Activated CD8-positive, alpha-beta memory T cell treated with anti-CD3 and anti-CD28 coated beads for 48 hours (primary cell): Measurements from ENCODE around the gene SLC38A11.

Experiments
- DNase-seq, 3 experiments: peaks; one replicate each; pipeline ENCODE4 v3.0.0-alpha.2; 2020; ENCODE audit warnings: low read depth in 2 of 3, low spot score in 2 of 3

SLC38A11 gene

DNA sequence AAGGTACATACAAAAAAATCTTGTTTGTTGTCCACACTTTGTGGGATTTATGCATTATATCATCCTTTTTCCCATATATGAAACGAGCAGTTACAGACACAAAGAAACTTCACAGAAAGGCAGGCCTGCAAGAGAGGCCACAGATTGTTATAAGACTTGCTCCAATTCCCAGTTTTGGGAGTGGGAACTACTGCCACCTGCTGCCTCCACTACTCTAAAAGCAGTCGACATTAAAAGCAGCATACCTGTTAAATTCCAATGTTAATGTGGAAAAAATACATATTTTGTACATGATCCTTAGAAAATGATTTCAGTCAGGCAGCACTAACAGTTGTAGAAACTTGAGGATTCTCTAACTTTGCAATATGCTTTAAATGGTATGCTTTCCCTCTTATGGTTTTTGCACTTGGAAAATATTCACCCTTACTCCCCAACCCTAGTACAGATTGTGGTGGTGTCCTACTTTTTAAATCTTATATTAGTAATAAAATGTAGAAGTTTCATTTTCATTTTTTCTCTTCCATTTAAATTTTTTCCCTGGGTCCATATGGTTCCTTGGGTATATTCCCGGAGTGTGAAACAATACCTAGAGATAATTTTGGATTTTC, 37.9 kb downstream of the SLC38A11 start:
- DNase-seq: no peak

DNA sequence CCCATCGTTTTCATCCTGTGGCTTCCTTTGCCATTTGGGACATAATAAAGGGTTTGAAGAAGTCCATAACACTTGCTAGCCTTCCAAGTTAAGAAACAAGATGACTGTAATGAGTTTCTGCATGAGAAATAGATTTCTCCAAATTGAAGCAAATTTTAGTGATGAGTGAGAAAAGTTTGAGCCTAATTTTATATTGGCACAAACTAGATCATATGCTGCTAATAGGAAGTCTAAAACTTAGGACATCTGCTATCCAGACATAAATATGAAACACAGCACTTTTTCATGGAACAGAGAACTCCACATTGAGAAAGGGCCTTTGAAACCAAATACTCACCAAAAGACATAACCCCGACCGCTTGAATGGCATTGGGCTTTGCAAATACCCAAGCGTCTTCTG, 39.8 kb downstream of the SLC38A11 start:
- no peak for DNase-seq

DNA sequence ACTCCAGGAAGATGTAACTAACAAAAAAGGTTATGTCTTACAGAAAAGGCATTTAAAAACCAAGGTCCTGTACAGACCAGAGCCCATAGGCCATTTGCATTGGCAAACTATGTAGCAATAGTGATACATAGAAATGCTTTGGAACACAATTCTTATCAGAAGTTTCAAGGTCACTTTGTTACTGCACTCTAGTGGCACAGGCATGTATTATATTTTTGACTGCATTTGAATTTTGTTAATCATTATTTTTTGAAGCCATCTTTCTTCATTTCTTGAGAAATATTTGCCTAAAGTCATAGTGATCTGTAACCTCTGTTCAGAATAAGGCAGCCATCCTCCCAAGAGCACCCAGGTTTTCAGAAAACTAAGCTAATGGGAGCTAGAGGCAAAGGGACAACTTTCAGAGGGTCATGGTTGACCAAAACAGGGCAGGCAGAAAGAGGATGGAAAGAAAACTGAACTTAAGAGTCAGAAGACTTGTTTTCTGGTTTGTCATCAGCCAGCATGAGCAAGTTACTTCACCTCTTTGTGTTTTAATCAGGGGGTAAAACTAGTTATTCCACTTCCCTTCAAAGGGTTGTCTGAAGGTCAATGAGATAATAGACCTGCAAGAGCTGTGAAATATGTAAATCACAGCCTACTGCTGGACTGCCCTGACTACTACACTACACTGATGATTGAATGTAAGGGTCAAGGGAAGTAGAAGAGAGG, 41.5 kb downstream of the SLC38A11 start:
- no peak for DNase-seq

DNA sequence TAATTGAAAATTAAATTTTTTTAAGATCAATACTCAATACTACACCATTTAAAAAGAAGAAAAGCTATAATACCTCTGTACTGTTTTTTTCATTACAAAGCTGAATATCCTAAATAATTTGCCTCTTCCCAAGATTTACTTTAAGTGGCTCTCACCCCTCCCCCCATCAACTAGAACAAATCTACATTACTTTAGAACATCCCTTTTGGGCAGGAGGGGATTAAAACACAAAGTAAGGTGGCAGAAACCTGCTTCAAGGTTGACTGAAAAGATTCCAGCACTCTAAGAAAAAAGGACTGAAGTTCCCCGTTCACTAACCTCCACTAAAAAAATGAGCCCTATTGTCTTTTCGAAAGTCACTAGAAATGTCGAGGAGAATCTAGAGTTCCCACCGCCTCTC, 42.3 kb downstream of the SLC38A11 start:
- DNase-seq: no peak

DNA sequence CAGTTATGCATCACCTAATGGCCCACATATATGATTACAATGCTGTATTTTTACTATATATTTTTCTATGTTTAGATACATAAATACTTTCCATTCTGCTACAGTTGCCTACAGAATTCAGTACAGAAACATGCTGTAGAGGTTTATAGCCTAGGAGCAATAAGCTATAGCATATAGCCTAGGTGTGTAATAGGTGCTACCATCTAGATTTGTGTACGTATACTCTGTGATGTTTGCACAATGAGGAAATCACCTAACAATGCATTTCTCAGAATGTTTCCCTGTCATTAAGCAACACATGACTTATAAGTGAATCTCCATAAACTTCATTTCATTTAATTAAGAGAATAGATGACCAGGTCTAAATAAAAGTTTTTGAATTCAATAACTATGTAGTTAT, 43.5 kb downstream of the SLC38A11 start:
- DNase-seq: no peak

DNA sequence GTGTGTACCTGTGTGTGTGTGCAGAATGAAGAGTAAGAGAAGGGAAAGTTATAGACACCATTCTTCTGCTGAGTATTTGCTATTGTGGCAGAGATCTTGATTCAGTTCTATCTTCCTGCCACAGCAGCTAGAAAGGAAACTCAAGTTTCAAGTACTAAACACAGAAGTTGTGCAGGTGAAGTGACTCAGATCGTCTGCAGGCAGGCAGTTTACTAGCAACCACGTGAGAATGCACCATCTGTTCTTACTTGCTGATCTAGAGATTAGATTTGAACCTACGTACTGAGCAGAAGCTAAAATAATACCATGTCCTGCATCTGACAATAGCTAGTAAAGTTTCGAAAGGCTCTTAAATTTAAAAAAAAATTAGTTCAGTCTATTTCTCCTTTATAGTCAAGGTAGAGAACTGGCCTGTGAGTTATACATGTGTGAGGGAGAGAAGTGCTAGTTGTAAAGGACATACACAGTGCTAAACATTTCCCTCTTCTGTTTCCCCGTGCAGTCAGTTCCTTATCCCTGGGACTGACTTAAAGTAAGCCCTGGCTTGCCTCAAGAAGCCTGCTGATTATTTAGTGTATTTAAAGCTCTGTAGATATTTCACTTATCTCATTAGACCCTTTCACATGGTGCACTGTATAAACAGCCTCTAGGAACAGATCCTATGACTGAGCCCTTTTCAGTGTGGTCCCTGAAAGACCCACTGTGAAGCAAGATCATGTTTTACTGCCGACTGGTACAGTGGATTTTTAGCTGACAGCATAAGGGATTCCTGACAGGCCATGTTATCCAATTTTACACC, 45.0 kb downstream of the SLC38A11 start:
- no peak for DNase-seq

DNA sequence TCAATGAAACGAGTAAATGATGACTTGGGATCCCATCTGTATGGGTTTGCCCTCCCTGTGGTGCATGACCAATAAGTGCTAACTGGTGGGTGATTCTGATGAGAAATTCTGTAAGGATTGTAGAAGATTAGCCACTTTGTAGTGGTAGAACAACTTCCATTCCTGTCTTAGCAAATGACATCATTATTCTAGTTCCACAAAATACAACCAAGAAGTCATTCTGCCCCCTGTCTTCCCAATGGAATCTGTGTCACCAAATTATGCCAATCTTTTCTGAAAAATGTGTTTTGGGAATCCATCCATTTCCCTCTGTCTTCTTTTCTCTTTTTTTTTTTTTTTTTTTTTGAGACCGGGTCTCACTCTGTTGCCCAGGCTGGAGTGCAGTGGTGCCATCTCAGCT, 48.4 kb downstream of the SLC38A11 start:
- no peak for DNase-seq

DNA sequence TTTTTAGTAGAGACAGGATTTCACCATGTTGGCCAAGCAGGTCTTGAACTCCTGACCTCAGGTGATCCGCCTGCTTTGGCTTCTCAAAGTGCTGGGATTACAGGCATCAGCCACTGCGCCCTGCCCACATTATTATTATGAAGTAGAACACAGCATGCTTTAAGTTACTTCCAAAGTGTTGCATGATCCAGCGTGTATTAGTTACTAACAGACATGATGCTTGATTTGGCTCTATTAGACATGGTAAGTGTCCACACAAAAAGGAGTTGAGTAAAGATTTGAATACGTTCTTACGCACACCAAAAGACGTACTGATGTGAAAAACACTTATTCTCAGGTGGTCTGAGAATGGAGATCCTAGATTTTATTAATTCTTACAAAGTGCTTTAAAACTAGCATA, 50.0 kb downstream of the SLC38A11 start:
- no peak for DNase-seq

DNA sequence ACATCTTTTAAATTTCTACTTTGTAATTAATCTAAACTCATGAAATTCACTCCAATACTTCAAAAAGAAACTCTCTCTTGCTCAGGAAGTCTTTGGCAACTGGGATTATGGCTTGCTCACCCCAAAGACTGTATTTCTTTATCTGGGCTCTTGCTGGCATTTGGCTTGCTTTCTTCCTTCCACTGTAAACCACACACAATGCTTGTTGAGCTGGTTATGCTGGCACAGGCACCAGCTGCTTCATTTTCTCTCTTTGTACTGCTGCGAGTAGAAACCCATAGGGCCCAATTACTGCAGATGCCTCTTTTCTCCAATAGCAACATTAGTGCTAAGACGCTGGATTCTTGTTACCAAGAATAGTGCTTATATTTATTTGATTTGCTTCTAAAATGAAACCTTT, 51.4 kb downstream of the SLC38A11 start:
- no peak for DNase-seq

DNA sequence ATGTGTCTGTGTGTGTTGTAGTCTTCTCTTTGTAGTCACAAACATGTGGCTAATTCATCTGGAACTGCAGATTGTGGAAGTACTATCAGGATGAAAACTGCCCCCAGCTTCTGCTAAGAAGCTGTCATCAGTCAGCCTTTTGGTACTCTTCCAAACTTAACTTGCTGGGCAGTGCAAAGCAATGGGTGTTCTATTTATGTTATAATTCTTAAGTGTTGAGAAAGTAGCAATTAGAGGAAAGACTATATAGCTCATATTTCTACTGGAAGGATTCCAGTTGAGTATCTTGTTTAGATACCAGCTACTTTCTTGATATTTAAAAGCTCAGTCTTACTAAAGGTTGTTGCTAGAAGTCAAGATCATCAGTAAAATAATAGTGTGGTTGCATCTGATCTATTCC, 52.1 kb downstream of the SLC38A11 start:
- no peak for DNase-seq

DNA sequence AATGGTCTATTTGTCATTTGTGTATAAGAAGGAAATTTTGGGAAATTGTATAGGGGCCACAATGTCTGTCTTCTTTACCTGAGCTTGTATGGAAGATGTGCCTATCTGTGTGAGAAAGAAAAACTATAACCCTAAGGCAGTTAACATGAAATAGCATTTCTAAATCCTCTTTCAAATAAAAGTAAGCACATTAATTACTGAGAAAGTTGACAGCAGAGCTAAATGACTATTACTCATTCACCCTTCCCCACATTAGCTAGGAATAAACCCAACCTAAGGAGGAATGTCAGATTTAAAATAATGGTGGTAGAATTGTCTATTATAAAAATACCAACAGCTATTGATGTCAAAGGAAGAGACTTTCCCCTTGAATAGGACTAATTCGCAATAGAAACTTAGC, 56.2 kb downstream of the SLC38A11 start:
- DNase-seq: no peak

DNA sequence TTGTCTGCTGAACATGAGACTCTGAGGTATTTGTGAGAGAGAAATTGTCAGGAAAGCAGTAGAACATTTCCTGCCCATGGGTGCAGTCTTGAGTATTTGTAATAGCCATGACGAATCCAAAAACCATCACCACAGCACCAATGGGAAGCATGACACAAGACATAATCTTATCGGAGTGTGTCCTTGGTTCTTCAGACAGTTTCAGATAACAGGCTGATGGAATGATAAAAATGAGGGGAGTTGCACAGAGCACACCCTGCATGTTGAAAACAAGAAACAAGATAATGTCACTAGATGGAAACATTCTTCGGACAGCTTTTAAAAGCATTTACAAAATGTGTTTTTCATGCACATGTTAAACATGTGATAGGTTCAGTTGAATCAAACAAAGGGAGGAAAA, 56.9 kb downstream of the SLC38A11 start:
- DNase-seq: no peak

DNA sequence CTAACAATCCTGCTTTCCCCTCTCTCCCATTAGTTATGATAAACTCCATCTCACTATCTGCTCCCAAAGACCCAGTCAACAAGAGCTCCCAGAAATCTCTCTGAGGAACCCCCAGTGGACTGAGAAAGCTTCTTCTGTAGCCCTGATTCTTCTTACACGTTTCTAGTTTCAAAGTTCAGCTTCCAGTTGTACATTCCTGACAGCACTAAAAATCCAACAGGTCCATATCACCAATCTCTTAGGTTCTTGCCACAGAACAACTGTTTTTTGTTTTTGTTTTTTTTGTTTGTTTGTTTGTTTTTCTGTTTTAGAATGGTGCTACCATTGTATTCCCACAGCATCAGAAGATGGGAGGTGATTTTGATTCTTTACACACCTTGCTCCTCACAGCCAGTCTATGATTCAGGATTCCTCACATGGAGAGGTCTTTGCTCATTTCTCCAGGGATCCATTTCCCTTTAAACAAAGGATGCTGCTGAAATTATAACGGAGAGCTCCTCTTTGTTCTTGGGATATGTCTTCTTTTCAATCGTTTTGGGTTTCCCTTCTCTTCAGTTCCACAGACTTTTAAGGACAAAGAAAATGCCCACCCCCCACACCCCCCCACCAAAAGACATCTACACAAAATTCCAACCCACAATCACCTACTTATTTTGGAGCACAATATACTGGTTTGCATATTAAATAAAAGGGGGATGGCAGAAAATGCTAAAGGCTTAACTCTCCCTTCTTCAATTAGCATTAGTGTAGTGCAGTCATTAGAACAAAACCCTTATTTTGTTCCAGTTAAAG, 57.7 kb downstream of the SLC38A11 start:
- no peak for DNase-seq

DNA sequence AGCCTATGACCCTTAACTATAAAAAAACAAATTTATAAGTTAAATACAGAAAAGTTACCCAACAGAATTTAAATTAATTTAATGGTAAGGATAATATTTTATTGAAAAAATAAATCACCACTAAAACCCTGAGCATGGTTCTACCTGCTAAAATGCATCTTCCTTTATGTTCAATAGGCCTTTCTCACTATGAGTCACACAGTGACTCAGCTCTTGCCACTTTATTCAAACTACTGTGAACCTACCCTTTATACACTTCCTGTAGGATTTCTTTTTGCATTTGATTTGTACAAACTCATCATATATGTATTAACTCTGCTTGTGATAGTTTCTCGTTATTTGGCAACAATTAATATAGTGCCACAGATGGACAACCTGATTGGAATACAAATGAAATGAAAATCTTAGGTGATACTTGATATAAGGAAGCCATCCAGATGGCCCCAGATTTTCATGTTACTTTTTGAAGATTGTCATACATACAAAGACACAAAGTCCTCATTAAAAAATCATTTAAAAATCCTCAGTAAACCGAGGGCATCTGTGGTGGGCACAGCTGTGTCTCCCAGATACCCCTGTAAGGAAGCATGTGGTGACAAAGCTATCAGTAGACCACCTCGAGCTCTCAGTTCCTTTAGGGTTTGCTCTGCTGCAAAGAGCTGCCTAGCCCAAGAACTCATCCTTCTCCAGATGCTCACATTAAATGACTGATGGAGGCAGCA, 58.5 kb downstream of the SLC38A11 start:
- DNase-seq: no peak

DNA sequence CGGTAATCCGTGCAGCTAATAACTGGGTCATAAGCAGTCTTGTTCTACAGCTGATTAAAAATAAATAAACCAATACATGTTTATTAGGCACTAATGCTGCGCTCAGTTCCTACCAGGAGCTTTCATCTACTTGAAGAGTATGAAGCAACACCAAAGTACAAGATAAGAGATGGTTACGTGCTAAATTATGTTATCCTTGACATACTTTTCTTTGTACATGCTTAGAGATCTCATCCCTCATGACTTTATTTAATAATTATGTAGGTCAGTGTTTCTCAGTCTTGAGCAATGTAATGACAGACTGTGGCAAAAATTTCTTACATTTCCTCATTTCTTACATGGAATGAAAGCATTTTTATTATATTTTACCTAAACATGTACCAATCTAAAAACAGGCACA, 59.1 kb downstream of the SLC38A11 start:
- DNase-seq: no peak

DNA sequence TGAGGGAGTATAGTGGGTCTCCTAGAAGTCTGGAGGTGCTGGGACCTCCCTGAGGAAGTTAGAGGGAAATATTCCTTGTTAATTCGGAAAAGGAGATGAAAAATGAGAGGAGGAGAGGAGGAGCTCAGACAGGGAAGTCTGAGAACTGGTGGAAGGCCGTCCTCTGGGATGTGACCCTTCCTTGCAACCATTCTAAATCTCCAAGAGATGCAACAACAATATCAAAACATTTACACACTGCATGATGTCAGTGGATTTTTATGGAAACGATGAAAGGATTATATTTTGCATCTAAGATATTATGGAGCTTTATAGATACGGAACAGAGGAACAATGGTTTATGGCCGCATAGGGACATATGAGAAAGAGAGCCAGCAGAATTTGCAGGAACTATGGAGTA, 63.9 kb downstream of the SLC38A11 start:
- DNase-seq: no peak

DNA sequence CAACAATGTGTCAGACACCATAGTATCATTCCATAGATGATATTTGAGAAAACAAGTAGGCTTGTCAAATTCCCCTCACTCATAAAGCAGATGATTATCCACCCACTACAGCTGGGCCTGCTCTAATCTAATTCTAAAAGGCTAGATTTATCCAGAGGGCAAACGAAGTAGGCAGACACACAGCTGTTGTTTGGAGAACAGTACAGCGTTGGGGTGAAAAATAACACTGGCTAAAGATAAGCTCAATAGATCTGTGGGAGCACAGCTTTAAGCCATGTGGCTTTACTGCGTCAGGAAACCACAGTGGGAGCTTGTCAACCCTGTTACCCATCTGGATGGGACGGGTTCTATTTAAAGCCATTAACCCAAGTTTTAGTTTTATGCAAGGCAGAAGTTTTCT, 64.8 kb downstream of the SLC38A11 start:
- DNase-seq: no peak

DNA sequence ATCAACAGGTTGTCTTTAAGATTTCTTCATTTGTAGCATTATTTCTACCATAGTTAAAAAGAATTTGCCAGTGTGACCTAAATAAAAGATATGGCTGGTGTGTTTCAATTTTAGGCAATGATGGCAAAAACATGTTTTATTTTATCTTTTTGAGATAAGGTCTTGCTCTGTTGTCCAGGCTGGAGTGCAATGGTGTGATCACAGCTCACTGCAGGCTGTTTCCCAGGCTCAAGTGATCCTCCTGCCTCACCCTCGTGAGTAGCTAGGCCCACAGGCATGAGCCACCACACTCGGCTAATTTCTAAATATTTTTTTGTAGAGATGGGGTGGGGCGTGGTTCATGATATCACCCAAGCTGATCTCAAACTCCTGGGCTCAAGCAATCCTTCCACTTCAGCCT, 66.7 kb downstream of the SLC38A11 start:
- DNase-seq: no peak

DNA sequence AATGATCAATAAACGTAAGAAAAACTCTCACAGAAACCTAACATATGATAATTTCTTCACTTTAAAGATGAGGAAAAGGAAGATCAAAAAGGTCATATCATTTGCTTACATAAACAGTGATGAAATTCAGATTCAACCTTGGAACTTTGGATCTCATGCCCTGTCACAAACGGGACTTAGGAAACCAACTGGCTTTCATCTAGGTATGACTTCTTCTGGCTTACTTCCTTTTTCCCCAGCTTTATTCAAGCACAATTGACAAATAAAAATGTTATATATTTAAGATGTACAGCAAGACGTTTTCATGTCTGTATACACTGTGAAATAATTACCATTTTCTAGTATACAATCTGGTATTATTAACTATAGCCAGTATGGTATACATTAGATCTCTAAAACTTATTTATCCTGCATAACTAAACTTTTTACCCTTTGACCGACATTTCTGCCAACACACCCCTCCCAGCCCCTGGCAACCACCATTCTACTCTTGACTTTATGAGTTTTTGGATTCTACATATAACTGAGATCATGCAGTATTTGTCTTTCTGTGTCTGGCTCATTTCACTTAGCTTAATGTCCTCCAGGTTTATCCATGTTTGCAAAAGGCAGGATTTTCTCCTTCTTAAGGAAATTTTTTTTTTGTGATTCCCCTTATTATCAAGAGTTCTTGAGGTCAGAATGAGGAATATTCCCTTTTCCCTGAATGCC, 67.7 kb downstream of the SLC38A11 start:
- DNase-seq: no peak

DNA sequence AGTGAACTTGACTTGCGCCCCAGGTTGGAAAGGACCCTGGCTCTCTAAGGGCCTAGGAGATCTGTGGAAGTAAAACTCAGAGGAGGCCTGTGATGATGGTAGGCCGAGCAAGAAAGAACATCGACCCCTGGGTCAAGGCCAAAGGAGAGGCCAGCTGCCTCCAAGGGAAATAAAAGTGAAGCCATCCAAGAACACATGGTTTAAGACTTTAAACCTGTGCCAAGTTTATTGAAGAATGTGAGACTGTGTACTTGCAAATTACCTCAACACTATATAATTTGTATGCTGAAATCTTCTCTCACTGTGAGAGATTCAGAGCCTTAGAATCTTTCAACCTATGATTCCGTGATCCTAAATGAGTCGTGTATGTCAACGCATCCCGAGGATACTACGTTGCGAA, 73.0 kb downstream of the SLC38A11 start:
- no peak for DNase-seq
